ENCODE results near the gene FBLN1.
"Not testable (repeated sequence)": the region's sequence is repeated elsewhere in the genome, so short reads cannot be mapped to it uniquely, and the experiment has no call there.

FBLN1 gene

GRCh38 chr22:45548991-45549761, 46.5 kb downstream of the FBLN1 start:
- DNase-seq, result no peak

- no peak for DNase-seq
Observed at GRCh38 chr22:45549762-45550378, 47.2 kb downstream of the FBLN1 start.

GRCh38 chr22:45550416-45550815, 47.7 kb downstream of the FBLN1 start:
- DNase-seq, result no peak

GRCh38 chr22:45550891-45551290, 48.2 kb downstream of the FBLN1 start:
- no peak for DNase-seq

- no peak for DNase-seq
Observed at GRCh38 chr22:45551310-45552016, 48.8 kb downstream of the FBLN1 start.

- no peak for DNase-seq
Observed at GRCh38 chr22:45552017-45552411, 49.3 kb downstream of the FBLN1 start.

GRCh38 chr22:45552580-45553350, 50.1 kb downstream of the FBLN1 start:
- no peak for DNase-seq

GRCh38 chr22:45553351-45554039, 50.8 kb downstream of the FBLN1 start:
- DNase-seq, result peak; percentile 47 to 83 (median 75)

- DNase-seq, result peak in 1 of 3 experiments; percentile 77
Observed at GRCh38 chr22:45554040-45554406, 51.3 kb downstream of the FBLN1 start.

GRCh38 chr22:45554861-45555260, 52.2 kb downstream of the FBLN1 start:
- DNase-seq, result no peak

GRCh38 chr22:45557926-45558325, 55.2 kb downstream of the FBLN1 start:
- not testable (repeated sequence) for DNase-seq

- DNase-seq, result not testable (repeated sequence)
Observed at GRCh38 chr22:45560092-45560491, 57.4 kb downstream of the FBLN1 start.

- not testable (repeated sequence) for DNase-seq
Observed at GRCh38 chr22:45560761-45561160, 58.1 kb downstream of the FBLN1 start.

GRCh38 chr22:45562102-45562501, 59.4 kb downstream of the FBLN1 start:
- no peak for DNase-seq

- DNase-seq, result no peak
Observed at GRCh38 chr22:45562537-45563361, 60.1 kb downstream of the FBLN1 start.

GRCh38 chr22:45563362-45564040, 60.8 kb downstream of the FBLN1 start:
- DNase-seq, result no peak

- DNase-seq, result no peak
Observed at GRCh38 chr22:45564349-45565030, 61.8 kb downstream of the FBLN1 start.

- no peak for DNase-seq
Observed at GRCh38 chr22:45565171-45565570, 62.5 kb downstream of the FBLN1 start.

GRCh38 chr22:45565973-45566372, 63.3 kb downstream of the FBLN1 start:
- DNase-seq, result no peak

GRCh38 chr22:45568213-45568612, 65.5 kb downstream of the FBLN1 start:
- DNase-seq, result no peak

Measured in NCI-H1417 (cell line).